Measurements from ENCODE around the gene AMPD1.

The AMPD1 gene

GRCh38 chr1:114695430-114696058 lies at the start of gene AMPD1:
Gene AMPD1, minus strand, starts transcription at chr1:114695546. Its CDS starts 75 bp downstream, at chr1:114695471.
- DNase-seq: no peak

GRCh38 chr1:114741963-114742746 lies 46.8 kb upstream of the AMPD1 start:
- DNase-seq: no peak

GRCh38 chr1:114740331-114740730 lies 45.0 kb upstream of the AMPD1 start:
- DNase-seq: no peak

GRCh38 chr1:114737314-114737849 lies 42.0 kb upstream of the AMPD1 start:
- DNase-seq: no peak

GRCh38 chr1:114735479-114735878 lies 40.1 kb upstream of the AMPD1 start:
- DNase-seq: no peak

- DNase-seq: no peak
These were observed 34.4 kb upstream of the AMPD1 start for GRCh38 chr1:114729782-114730181.

- no peak for DNase-seq
These were observed 33.2 kb upstream of the AMPD1 start for GRCh38 chr1:114728553-114728952.

- no peak for DNase-seq
These were observed 29.9 kb upstream of the AMPD1 start for GRCh38 chr1:114725230-114725629.

- DNase-seq: no peak
These were observed 28.6 kb upstream of the AMPD1 start for GRCh38 chr1:114723915-114724314.

GRCh38 chr1:114723457-114723856 lies 28.1 kb upstream of the AMPD1 start:
- DNase-seq: no peak

GRCh38 chr1:114720492-114720891 lies 25.1 kb upstream of the AMPD1 start:
- DNase-seq: no peak

- no peak for DNase-seq
These were observed 24.1 kb upstream of the AMPD1 start for GRCh38 chr1:114719424-114719787.

GRCh38 chr1:114718661-114719423 lies 23.5 kb upstream of the AMPD1 start:
- no peak for DNase-seq

- DNase-seq: peak; percentile 61
These were observed 21.2 kb upstream of the AMPD1 start, which contains the start of gene NRAS for GRCh38 chr1:114716304-114717170. Gene NRAS, minus strand, starts transcription at chr1:114716771. Its CDS starts 611 bp downstream, at chr1:114716160.

GRCh38 chr1:114715952-114716303 lies 20.6 kb upstream of the AMPD1 start:
- DNase-seq: no peak

GRCh38 chr1:114712977-114713376 lies 17.6 kb upstream of the AMPD1 start:
- no peak for DNase-seq

GRCh38 chr1:114710360-114710759 lies 15.0 kb upstream of the AMPD1 start:
- no peak for DNase-seq

GRCh38 chr1:114707604-114708003 lies 12.3 kb upstream of the AMPD1 start:
- DNase-seq: no peak

- no peak for DNase-seq
These were observed 7.9 kb upstream of the AMPD1 start for GRCh38 chr1:114703242-114703641.

GRCh38 chr1:114702737-114703136 lies 7.4 kb upstream of the AMPD1 start:
- no peak for DNase-seq

GRCh38 chr1:114701931-114702330 lies 6.6 kb upstream of the AMPD1 start:
- no peak for DNase-seq

- DNase-seq: no peak
These were observed 4.8 kb upstream of the AMPD1 start for GRCh38 chr1:114700036-114700600.

All from NCI-H446 treated with DMSO at 0.1 percent for 48 hours (cell line).